ENCODE measurements around the gene GLYAT. TPM values are rescaled to one million over a fixed set of nuclear protein-coding genes. Genes with fewer than 3 reads are reported as not detected.

GLYAT gene
- total RNA-seq, 1 experiment from 2014 or later = not detected

DNA sequence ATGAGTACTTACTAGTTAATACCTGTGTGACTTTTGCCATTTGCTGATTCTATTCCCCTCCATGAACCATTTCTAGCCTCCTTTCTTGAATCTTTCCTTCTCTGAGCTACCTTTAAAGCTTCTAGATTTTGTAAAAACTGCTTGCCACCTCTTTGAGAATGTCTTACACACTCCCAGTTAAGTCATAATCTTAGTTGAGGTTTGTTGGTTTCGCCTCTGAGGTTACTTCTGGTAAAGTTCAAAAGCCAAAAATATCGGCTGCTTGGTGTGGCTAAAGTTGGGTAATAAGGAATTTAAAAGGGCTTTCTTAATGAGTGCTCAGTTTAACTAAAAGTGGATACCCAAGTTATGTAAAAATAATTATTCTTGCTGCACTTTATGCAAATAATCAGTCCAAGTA lies 10.4 kb upstream of the GLYAT start (continued):
- TF ChIP-seq REST (IDR thresholded peaks at IDR 0.05; ENCODE audit: low read depth) (no peak), EGR1 (IDR thresholded peaks at IDR 0.05; ENCODE audit: low read depth) (no peak), EZH2phosphoT487 (IDR thresholded peaks at IDR 0.05; ENCODE audit: borderline replicate concordance) (no peak), JUND (IDR thresholded peaks at IDR 0.05) (no peak), POLR2A (IDR thresholded peaks at IDR 0.05; ENCODE audit: borderline replicate concordance, extremely low read depth, insufficient read depth, insufficient read length) (no peak)

- POLR2A ChIA-PET = no interaction called here
- RAD21 ChIA-PET (ENCODE audit: low non-redundant PET in 1 of 2, low total read pairs in 2 of 2, uncharacterized antibody in 2 of 2, unreplicated experiment in 2 of 2) = no interaction called here
- Histone ChIP-seq H3K79me2 (ENCODE audit: insufficient read depth, low read length) (no peaks in the 10 kb centered on the region), H3K9ac (ENCODE audit: low read length) (no peak overlapping the region), H3K4me3 (replicated peaks in 1 of 2; ENCODE audit: low read depth in 1 of 2, low read length in 2 of 2) (no peak overlapping the region), H4K20me1 (ENCODE audit: insufficient read depth) (no peaks in the 10 kb centered on the region), H3K36me3 (ENCODE audit: control insufficient read depth in 1 of 2, insufficient read depth in 2 of 2, low read length in 2 of 2) (no peaks in the 10 kb centered on the region), H2AFZ (ENCODE audit: low read depth, low read length, poor library complexity, severe bottlenecking) (no peak overlapping the region), H3K27me3 (ENCODE audit: insufficient read depth, low read length) (no peaks in the 10 kb centered on the region), H3K9me3 (ENCODE audit: control insufficient read depth in 1 of 2, insufficient read depth in 1 of 2, low read depth in 1 of 2, low read length in 2 of 2) (peaks cover 0 to 3% of the 10 kb centered on the region in 2 experiments; a peak in 1 of 4 replicates), H3K4me2 (ENCODE audit: low read length) (no peak overlapping the region), H3K9me2 (ENCODE audit: insufficient read depth) (no peaks in the 10 kb centered on the region), H3K4me1 (ENCODE audit: control insufficient read depth in 1 of 2, insufficient read depth in 2 of 2, low read length in 2 of 2) (no peaks in the 10 kb centered on the region), H3K27ac (ENCODE audit: low read depth, low read length) (no peak overlapping the region)
- CTCF ChIA-PET = no interaction called here
- intact Hi-C loops (cut with micrococcal nuclease) = no loop called here
- no peak for ATAC-seq
- TF ChIP-seq FOSL1 (IDR thresholded peaks at IDR 0.05; ENCODE audit: low read depth) = no peak
- TF ChIP-seq SP1 (IDR thresholded peaks at IDR 0.05; ENCODE audit: low read depth) = no peak
- no peak for TF ChIP-seq ZFX (IDR thresholded peaks at IDR 0.05)
- no peak for TF ChIP-seq YY1 (IDR thresholded peaks at IDR 0.05; ENCODE audit: extremely low read depth, insufficient replicate concordance, low read depth, low read length)
- no peak for TF ChIP-seq SRF (IDR thresholded peaks at IDR 0.05; ENCODE audit: low read depth)
- TF ChIP-seq REST (IDR thresholded peaks at IDR 0.05; ENCODE audit: low read depth) = no peak
- TF ChIP-seq, protein P1, sequence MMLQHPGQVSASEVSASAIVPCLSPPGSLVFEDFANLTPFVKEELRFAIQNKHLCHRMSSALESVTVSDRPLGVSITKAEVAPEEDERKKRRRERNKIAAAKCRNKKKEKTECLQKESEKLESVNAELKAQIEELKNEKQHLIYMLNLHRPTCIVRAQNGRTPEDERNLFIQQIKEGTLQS (IDR thresholded peaks at IDR 0.05) = no peak
- TF ChIP-seq RAD21 (IDR thresholded peaks at IDR 0.05; ENCODE audit: low read depth) = no peak
- TF ChIP-seq CTCF (IDR thresholded peaks at IDR 0.05 in 2 of 3, conservative IDR thresholded peaks at IDR 0.05 in 1 of 3; ENCODE audit: borderline replicate concordance in 1 of 3, insufficient read depth in 1 of 3, low read depth in 2 of 3, low read length in 2 of 3) = no peak
- TF ChIP-seq EZH2 (IDR thresholded peaks at IDR 0.05) = no peak
- TF ChIP-seq ELF1 (IDR thresholded peaks at IDR 0.05; ENCODE audit: borderline replicate concordance, low read depth) = no peak
- TF ChIP-seq EGR1 (IDR thresholded peaks at IDR 0.05; ENCODE audit: low read depth) = no peak
- TF ChIP-seq POLR2A (IDR thresholded peaks at IDR 0.05; ENCODE audit: borderline replicate concordance, extremely low read depth, insufficient read depth, insufficient read length) = no peak
- TF ChIP-seq POLR2AphosphoS5 (IDR thresholded peaks at IDR 0.05; ENCODE audit: low read depth, low read length) = no peak
- TF ChIP-seq TCF7L2 (IDR thresholded peaks at IDR 0.05; ENCODE audit: borderline replicate concordance, extremely low read depth, insufficient read depth, insufficient read length) = no peak
- no peak for DNase-seq (ENCODE audit: low read depth, low spot score)
- BruUV-seq (replicated peaks) = no TSS peak
These were observed 9.4 kb upstream of the GLYAT start for GRCh38 chr11:58741127-58741526.

Data from HCT116 (cell line).